ENCODE data around the gene LINS1. TPM values are rescaled to one million over a fixed set of nuclear protein-coding genes. Genes with fewer than 3 reads are reported as not detected.

LINS1 gene
- total RNA-seq, 1 experiment from 2014 or later, result 13.6 TPM

DNA sequence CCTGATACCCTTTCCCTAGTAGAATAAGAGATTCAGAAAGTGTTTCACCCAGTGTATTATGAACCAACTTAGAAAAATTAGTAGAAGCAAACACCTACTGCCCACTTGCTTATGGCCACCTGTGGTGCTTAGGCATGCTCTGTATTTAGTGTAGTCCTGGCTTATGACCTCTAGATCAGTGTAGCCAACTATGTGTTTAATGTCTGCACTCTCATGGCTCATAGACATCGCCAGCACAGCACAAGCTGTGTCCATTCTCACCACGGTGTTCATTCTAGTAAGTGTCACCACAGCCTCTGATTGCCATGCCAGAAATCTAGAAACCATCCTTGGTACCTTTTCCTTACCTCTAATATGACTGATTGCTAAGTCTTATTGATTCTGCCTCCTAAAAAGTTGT is 14.7 kb upstream of the LINS1 start:
- no peak for ATAC-seq
- CTCF ChIA-PET, result no interaction called here
- H3K27ac ChIP-seq (ENCODE audit: low read length), result no peak overlapping the region

DNA sequence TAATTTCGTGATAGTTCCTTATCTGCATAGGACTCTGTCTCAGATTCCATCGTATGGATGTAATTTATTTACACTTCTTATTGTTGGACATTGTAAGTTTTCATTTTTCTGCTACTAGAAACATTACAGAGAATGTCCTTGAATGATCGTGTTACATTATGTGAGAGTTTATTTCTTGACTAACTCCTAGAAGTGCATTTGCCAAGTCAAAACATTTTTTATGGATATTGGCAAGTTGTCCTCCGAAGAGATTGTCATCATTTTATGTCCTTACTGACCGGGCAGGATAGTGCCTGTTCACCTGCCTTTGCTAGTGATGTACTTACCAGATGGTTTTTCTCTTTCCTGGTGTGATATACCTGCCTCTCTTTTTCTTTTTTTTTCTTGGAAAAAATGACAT is 13.8 kb upstream of the LINS1 start:
- POLR2A ChIA-PET, result no interaction called here
- in situ Hi-C loops (cut with HindIII; ENCODE audit: low pct_unique_long_range_greater_than_20kb, low sequenced_read_pairs), result no loop called here
- peaks cover 19% of the 10 kb centered on the region for H3K36me3 ChIP-seq (ENCODE audit: control insufficient read depth, insufficient read depth, low read length)

More for the DNA sequence above, 14.7 kb upstream of the LINS1 start:
- DNase-seq (ENCODE audit: low read depth, low spot score), result no peak
- no peaks in the 10 kb centered on the region for H3K27me3 ChIP-seq (ENCODE audit: control insufficient read depth, insufficient read depth, low read length)
- no peaks in the 10 kb centered on the region for H3K4me1 ChIP-seq (ENCODE audit: control insufficient read depth, insufficient read depth, low read length)
- POLR2A ChIA-PET, result no interaction called here
- H3K36me3 ChIP-seq (ENCODE audit: control insufficient read depth, insufficient read depth, low read length), result peaks cover 19% of the 10 kb centered on the region
- intact Hi-C loops (cut with micrococcal nuclease; ENCODE audit: unreplicated experiment) (no loop called here), in situ Hi-C loops (cut with HindIII; ENCODE audit: low pct_unique_long_range_greater_than_20kb, low sequenced_read_pairs) (no loop called here)
- TF ChIP-seq, protein P1, sequence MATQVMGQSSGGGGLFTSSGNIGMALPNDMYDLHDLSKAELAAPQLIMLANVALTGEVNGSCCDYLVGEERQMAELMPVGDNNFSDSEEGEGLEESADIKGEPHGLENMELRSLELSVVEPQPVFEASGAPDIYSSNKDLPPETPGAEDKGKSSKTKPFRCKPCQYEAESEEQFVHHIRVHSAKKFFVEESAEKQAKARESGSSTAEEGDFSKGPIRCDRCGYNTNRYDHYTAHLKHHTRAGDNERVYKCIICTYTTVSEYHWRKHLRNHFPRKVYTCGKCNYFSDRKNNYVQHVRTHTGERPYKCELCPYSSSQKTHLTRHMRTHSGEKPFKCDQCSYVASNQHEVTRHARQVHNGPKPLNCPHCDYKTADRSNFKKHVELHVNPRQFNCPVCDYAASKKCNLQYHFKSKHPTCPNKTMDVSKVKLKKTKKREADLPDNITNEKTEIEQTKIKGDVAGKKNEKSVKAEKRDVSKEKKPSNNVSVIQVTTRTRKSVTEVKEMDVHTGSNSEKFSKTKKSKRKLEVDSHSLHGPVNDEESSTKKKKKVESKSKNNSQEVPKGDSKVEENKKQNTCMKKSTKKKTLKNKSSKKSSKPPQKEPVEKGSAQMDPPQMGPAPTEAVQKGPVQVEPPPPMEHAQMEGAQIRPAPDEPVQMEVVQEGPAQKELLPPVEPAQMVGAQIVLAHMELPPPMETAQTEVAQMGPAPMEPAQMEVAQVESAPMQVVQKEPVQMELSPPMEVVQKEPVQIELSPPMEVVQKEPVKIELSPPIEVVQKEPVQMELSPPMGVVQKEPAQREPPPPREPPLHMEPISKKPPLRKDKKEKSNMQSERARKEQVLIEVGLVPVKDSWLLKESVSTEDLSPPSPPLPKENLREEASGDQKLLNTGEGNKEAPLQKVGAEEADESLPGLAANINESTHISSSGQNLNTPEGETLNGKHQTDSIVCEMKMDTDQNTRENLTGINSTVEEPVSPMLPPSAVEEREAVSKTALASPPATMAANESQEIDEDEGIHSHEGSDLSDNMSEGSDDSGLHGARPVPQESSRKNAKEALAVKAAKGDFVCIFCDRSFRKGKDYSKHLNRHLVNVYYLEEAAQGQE (IDR thresholded peaks at IDR 0.05; ENCODE audit: insufficient read depth in 1 of 2, low read depth in 2 of 2, low read length in 1 of 2), result no peak
- no peak for TF ChIP-seq POLR2AphosphoS5 (IDR thresholded peaks at IDR 0.05; ENCODE audit: low read depth, low read length)
- TF ChIP-seq TCF7L2 (IDR thresholded peaks at IDR 0.05; ENCODE audit: low read depth, low read length), result no peak
- TF ChIP-seq, protein P2, sequence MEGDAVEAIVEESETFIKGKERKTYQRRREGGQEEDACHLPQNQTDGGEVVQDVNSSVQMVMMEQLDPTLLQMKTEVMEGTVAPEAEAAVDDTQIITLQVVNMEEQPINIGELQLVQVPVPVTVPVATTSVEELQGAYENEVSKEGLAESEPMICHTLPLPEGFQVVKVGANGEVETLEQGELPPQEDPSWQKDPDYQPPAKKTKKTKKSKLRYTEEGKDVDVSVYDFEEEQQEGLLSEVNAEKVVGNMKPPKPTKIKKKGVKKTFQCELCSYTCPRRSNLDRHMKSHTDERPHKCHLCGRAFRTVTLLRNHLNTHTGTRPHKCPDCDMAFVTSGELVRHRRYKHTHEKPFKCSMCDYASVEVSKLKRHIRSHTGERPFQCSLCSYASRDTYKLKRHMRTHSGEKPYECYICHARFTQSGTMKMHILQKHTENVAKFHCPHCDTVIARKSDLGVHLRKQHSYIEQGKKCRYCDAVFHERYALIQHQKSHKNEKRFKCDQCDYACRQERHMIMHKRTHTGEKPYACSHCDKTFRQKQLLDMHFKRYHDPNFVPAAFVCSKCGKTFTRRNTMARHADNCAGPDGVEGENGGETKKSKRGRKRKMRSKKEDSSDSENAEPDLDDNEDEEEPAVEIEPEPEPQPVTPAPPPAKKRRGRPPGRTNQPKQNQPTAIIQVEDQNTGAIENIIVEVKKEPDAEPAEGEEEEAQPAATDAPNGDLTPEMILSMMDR (IDR thresholded peaks at IDR 0.05), result no peak
- no peak for TF ChIP-seq SIN3A (IDR thresholded peaks at IDR 0.05; ENCODE audit: borderline replicate concordance, insufficient read depth, low read depth, low read length)
- no peak overlapping the region for H3K4me3 ChIP-seq (ENCODE audit: low read depth in 2 of 2, low read length in 2 of 2)
- BruUV-seq (replicated peaks), result no TSS peak
- no peaks in the 10 kb centered on the region for H3K9me3 ChIP-seq (ENCODE audit: control insufficient read depth, insufficient read depth, low read depth, low read length)

DNA sequence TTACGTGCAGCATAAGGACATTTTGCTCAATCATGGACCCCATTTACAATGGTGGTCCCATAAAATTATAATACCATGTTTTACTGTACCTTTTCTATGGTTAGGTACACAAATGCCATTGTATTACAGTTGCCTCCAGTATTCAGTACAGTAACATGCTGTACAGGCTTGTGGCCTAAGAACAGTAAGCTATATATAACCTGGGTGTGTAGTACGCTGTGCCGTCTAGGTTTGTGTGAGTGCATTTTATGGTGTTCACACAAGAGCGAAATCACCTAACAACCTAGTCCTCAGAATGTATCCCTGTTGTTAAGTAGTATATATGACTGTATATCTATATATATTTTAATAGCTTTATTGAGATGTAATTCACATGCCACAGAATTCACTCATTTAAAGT is 12.9 kb upstream of the LINS1 start:
- ChIA-PET POLR2A (no interaction called here), CTCF (no interaction called here)
- H3K4me3 ChIP-seq (ENCODE audit: low read depth in 2 of 2, low read length in 2 of 2), result no peak overlapping the region
- no peaks in the 10 kb centered on the region for H3K9me3 ChIP-seq (ENCODE audit: control insufficient read depth, insufficient read depth, low read depth, low read length)
- in situ Hi-C loops (cut with HindIII; ENCODE audit: low pct_unique_long_range_greater_than_20kb, low sequenced_read_pairs) (no loop called here), intact Hi-C loops (cut with micrococcal nuclease; ENCODE audit: unreplicated experiment) (no loop called here)
- H3K36me3 ChIP-seq (ENCODE audit: control insufficient read depth, insufficient read depth, low read length), result peaks cover 19% of the 10 kb centered on the region
- H3K27me3 ChIP-seq (ENCODE audit: control insufficient read depth, insufficient read depth, low read length), result no peaks in the 10 kb centered on the region
- H3K27ac ChIP-seq (ENCODE audit: low read length), result no peak overlapping the region
- H3K4me1 ChIP-seq (ENCODE audit: control insufficient read depth, insufficient read depth, low read length), result no peaks in the 10 kb centered on the region
- no TSS peak for BruUV-seq (replicated peaks)
- ATAC-seq (no peak), DNase-seq (ENCODE audit: low read depth, low spot score) (no peak)
- TF ChIP-seq, protein P2 (IDR thresholded peaks at IDR 0.05), result no peak
- TF ChIP-seq SIN3A (IDR thresholded peaks at IDR 0.05; ENCODE audit: borderline replicate concordance, insufficient read depth, low read depth, low read length) (no peak), TCF7L2 (IDR thresholded peaks at IDR 0.05; ENCODE audit: low read depth, low read length) (no peak), POLR2AphosphoS5 (IDR thresholded peaks at IDR 0.05; ENCODE audit: low read depth, low read length) (no peak)
- TF ChIP-seq, protein P1 (IDR thresholded peaks at IDR 0.05; ENCODE audit: insufficient read depth in 1 of 2, low read depth in 2 of 2, low read length in 1 of 2), result no peak

More for the DNA sequence above, 13.8 kb upstream of the LINS1 start:
- H3K4me1 ChIP-seq (ENCODE audit: control insufficient read depth, insufficient read depth, low read length), result no peaks in the 10 kb centered on the region
- BruUV-seq (replicated peaks), result no TSS peak
- no peaks in the 10 kb centered on the region for H3K9me3 ChIP-seq (ENCODE audit: control insufficient read depth, insufficient read depth, low read depth, low read length)
- intact Hi-C loops (cut with micrococcal nuclease; ENCODE audit: unreplicated experiment), result no loop called here
- no peaks in the 10 kb centered on the region for H3K27me3 ChIP-seq (ENCODE audit: control insufficient read depth, insufficient read depth, low read length)
- H3K27ac ChIP-seq (ENCODE audit: low read length), result no peak overlapping the region
- no peak for DNase-seq (ENCODE audit: low read depth, low spot score)
- CTCF ChIA-PET, result no interaction called here
- no peak for ATAC-seq
- H3K4me3 ChIP-seq (ENCODE audit: low read depth in 2 of 2, low read length in 2 of 2), result no peak overlapping the region
- no peak for TF ChIP-seq TCF7L2 (IDR thresholded peaks at IDR 0.05; ENCODE audit: low read depth, low read length)
